Measurements from ENCODE around the gene SLC1A2. TPM values are rescaled to one million over a fixed set of nuclear protein-coding genes. Genes with fewer than 3 reads are reported as not detected.

SLC1A2 gene
- total RNA-seq, 1 experiment from 2014 or later = 0.11 TPM

DNA sequence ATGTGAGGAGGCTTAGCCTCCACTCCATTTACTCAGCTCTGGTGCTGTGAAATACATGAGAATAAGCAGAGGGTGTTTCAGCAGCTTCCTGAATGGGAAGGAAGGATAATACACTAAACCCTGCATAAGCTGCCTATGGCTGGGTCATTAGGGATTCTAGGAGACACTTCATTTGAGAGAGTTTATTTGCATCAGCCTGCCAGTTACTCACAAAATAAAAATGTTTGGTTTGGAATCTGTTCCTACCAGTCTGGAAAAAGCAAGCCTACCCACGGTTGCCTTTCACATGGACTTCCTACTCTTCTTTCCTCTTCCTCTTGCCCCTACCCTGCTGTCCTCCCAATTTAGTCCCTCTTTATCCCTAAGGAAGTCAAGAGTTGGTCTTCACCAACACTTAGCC lies 20.5 kb downstream of the SLC1A2 start:
- TF ChIP-seq EZH2 (IDR thresholded peaks at IDR 0.05; ENCODE audit: borderline replicate concordance, low read depth, low read length, poor library complexity, severe bottlenecking) = no peak
- TF ChIP-seq, protein P1, sequence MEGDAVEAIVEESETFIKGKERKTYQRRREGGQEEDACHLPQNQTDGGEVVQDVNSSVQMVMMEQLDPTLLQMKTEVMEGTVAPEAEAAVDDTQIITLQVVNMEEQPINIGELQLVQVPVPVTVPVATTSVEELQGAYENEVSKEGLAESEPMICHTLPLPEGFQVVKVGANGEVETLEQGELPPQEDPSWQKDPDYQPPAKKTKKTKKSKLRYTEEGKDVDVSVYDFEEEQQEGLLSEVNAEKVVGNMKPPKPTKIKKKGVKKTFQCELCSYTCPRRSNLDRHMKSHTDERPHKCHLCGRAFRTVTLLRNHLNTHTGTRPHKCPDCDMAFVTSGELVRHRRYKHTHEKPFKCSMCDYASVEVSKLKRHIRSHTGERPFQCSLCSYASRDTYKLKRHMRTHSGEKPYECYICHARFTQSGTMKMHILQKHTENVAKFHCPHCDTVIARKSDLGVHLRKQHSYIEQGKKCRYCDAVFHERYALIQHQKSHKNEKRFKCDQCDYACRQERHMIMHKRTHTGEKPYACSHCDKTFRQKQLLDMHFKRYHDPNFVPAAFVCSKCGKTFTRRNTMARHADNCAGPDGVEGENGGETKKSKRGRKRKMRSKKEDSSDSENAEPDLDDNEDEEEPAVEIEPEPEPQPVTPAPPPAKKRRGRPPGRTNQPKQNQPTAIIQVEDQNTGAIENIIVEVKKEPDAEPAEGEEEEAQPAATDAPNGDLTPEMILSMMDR (conservative IDR thresholded peaks at IDR 0.05; ENCODE audit: low read depth, low read length) = no peak
- no peak for DNase-seq (ENCODE audit: low spot score)
- Histone ChIP-seq H3K27me3 (replicated peaks; ENCODE audit: insufficient read depth, low read depth, low read length, poor library complexity) (peaks cover 52% of the 10 kb centered on the region), H3K4me3 (ENCODE audit: low read depth, low read length, poor library complexity, severe bottlenecking) (no peak overlapping the region), H3K4me1 (ENCODE audit: insufficient read depth, low read length, poor library complexity, severe bottlenecking) (peaks cover 2% of the 10 kb centered on the region), H3K9me3 (ENCODE audit: low read depth, low read length, poor library complexity, severe bottlenecking) (no peaks in the 10 kb centered on the region), H3K27ac (ENCODE audit: low read depth, low read length, poor library complexity, severe bottlenecking) (no peak overlapping the region), H3K36me3 (ENCODE audit: insufficient read depth, low read length, poor library complexity, severe bottlenecking) (no peaks in the 10 kb centered on the region)
- no TSS peak for BruUV-seq (replicated peaks)
- ChIA-PET POLR2A (ENCODE audit: low non-redundant PET) (no interaction called here), CTCF (no interaction called here)
- intact Hi-C loops (cut with micrococcal nuclease; ENCODE audit: unreplicated experiment) = no loop called here

DNA sequence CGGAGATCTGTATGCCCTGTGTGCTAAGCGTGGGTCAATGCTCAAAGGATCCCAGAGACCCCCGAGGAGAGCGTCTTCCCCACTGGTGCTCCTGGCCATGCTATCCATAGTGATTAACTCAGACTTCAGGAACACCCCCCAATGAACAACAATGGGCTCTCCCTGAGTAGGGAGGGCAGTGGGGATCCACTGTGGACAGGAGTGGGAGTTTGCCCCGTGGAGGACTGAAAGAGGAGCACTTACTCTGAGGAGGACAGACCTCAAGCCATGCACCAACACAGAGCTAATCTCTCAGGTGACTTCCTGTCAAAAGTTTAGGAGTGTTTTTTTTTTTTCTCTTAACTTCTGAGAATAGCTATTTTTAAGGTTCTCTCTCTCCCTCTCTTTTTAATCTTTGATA lies 24.4 kb downstream of the SLC1A2 start:
- no peak for TF ChIP-seq EZH2 (IDR thresholded peaks at IDR 0.05; ENCODE audit: borderline replicate concordance, low read depth, low read length, poor library complexity, severe bottlenecking)
- TF ChIP-seq, protein P1 (conservative IDR thresholded peaks at IDR 0.05; ENCODE audit: low read depth, low read length) = no peak
- DNase-seq (ENCODE audit: low spot score) = no peak
- BruUV-seq (replicated peaks) = no TSS peak
- POLR2A ChIA-PET (ENCODE audit: low non-redundant PET) = interaction anchor here (0.6 kb wide), 1 partner anchor 608 kb away, joined by 4 read pairs; no protein-coding TSS in a partner anchor
- peaks cover 20% of the 10 kb centered on the region for H3K27me3 ChIP-seq (replicated peaks; ENCODE audit: insufficient read depth, low read depth, low read length, poor library complexity)
- no peaks in the 10 kb centered on the region for H3K9me3 ChIP-seq (ENCODE audit: low read depth, low read length, poor library complexity, severe bottlenecking)
- H3K4me3 ChIP-seq (ENCODE audit: low read depth, low read length, poor library complexity, severe bottlenecking) = no peak overlapping the region
- H3K4me1 ChIP-seq (ENCODE audit: insufficient read depth, low read length, poor library complexity, severe bottlenecking) = peaks cover 18% of the 10 kb centered on the region
- CTCF ChIA-PET = interaction anchor here (0.5 to 0.6 kb wide), 2 partner anchors 233 to 1118 kb away, joined by 3 to 5 read pairs; no protein-coding TSS in a partner anchor
- intact Hi-C loops (cut with micrococcal nuclease; ENCODE audit: unreplicated experiment) = loop anchor here (5.0 kb wide), 3 partner anchors 158 to 1028 kb away; no protein-coding TSS in a partner anchor
- no peaks in the 10 kb centered on the region for H3K36me3 ChIP-seq (ENCODE audit: insufficient read depth, low read length, poor library complexity, severe bottlenecking)
- H3K27ac ChIP-seq (ENCODE audit: low read depth, low read length, poor library complexity, severe bottlenecking) = no peak overlapping the region

DNA sequence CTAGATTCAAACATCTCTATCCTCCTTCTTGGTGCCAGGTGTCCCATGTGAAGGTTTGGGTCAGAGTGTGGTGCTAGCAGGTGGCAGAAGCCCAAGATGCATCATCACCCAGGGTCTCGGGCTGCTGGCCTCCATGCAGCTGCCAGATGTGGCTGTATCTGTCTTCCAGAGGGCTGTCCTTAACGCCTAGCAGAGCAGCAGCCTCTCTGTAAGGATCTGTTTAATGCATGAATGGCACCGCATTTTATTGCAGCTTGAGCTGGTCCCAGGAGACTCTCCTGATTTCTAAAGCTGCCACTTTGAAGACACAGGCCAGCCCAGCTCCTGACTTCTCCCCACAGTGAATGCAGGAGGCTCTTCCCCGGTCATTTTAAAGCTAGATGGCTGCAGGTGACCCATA lies 26.3 kb downstream of the SLC1A2 start:
- DNase-seq (ENCODE audit: low spot score) = peak; percentile 95
- no TSS peak for BruUV-seq (replicated peaks)
- Histone ChIP-seq H3K4me3 (ENCODE audit: low read depth, low read length, poor library complexity, severe bottlenecking) (no peak overlapping the region), H3K27me3 (replicated peaks; ENCODE audit: insufficient read depth, low read depth, low read length, poor library complexity) (peaks cover 4% of the 10 kb centered on the region), H3K36me3 (ENCODE audit: insufficient read depth, low read length, poor library complexity, severe bottlenecking) (no peaks in the 10 kb centered on the region), H3K9me3 (ENCODE audit: low read depth, low read length, poor library complexity, severe bottlenecking) (no peaks in the 10 kb centered on the region), H3K4me1 (ENCODE audit: insufficient read depth, low read length, poor library complexity, severe bottlenecking) (peaks cover 18% of the 10 kb centered on the region), H3K27ac (ENCODE audit: low read depth, low read length, poor library complexity, severe bottlenecking) (no peak overlapping the region)
- intact Hi-C loops (cut with micrococcal nuclease; ENCODE audit: unreplicated experiment) = loop anchor here (5.0 kb wide), 3 partner anchors 156 to 1026 kb away; no protein-coding TSS in a partner anchor
- CTCF ChIA-PET = interaction anchor here (0.6 to 3.0 kb wide), 4 partner anchors 103 to 880 kb away, joined by 3 to 18 read pairs (median 4); no protein-coding TSS in a partner anchor
- no peak for TF ChIP-seq EZH2 (IDR thresholded peaks at IDR 0.05; ENCODE audit: borderline replicate concordance, low read depth, low read length, poor library complexity, severe bottlenecking)
- TF ChIP-seq, protein P1 (conservative IDR thresholded peaks at IDR 0.05; ENCODE audit: low read depth, low read length) = no peak
- POLR2A ChIA-PET (ENCODE audit: low non-redundant PET) = interaction anchor here (0.6 kb wide), 1 partner anchor 210 kb away, joined by 4 read pairs; no protein-coding TSS in a partner anchor
